DND-41 (cell line): ENCODE results near the gene L3MBTL2.

Experiments used
- EZH2 ChIP-seq: IDR thresholded peaks from 3 replicates; pipeline ENCODE4 v1.6.1; 2012; ENCODE audit warnings: borderline replicate concordance, low read depth, mild to moderate bottlenecking, moderate library complexity, low read length, inconsistent platforms; ENCODE audit not compliant: severe bottlenecking
- TF ChIP-seq, protein P1 (sequence below): IDR thresholded peaks from 2 replicates; pipeline ENCODE4 v1.5.1; 2012; ENCODE audit warnings: borderline replicate concordance, low read length, moderate library complexity, mild to moderate bottlenecking; ENCODE audit not compliant: poor library complexity, severe bottlenecking; ENCODE audit errors: extremely low read depth

DNA sequence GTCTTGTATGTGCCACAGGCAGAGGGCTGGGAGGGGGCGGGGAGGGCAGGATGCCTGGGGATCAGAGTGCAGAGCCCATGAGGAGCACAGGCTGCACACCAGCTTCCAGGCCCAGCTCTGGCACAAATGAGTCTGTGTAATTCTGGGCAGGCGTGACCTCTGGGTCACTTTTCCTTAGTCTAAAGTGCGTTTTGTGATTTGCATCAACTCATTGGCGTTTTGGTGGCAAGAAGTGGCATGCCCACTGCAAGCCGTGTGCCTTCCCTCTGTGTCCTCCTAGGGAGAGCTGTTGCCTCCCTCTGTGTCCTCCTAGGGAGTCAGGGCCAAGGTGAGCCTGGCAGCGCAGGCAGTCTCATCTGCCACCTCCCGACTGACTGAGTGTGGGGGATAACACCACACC lies 18.4 kb downstream of the L3MBTL2 start:
- TF ChIP-seq, protein P1, sequence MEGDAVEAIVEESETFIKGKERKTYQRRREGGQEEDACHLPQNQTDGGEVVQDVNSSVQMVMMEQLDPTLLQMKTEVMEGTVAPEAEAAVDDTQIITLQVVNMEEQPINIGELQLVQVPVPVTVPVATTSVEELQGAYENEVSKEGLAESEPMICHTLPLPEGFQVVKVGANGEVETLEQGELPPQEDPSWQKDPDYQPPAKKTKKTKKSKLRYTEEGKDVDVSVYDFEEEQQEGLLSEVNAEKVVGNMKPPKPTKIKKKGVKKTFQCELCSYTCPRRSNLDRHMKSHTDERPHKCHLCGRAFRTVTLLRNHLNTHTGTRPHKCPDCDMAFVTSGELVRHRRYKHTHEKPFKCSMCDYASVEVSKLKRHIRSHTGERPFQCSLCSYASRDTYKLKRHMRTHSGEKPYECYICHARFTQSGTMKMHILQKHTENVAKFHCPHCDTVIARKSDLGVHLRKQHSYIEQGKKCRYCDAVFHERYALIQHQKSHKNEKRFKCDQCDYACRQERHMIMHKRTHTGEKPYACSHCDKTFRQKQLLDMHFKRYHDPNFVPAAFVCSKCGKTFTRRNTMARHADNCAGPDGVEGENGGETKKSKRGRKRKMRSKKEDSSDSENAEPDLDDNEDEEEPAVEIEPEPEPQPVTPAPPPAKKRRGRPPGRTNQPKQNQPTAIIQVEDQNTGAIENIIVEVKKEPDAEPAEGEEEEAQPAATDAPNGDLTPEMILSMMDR = no peak
- TF ChIP-seq EZH2 = no peak
